SK-N-DZ (cell line): ENCODE results near the gene DUSP1.
A peak's percentile ranks its signal among the peaks of the same experiment; 100 is the strongest.

Experiments used
- DNase-seq: peaks from one replicate; pipeline ENCODE4 v3.0.0-alpha.2; 2015; ENCODE audit warnings: low spot score

DUSP1 gene

GRCh38 chr5:172782169-172783039 is 11.4 kb upstream of the DUSP1 start:
- DNase-seq, result no peak

DNA sequence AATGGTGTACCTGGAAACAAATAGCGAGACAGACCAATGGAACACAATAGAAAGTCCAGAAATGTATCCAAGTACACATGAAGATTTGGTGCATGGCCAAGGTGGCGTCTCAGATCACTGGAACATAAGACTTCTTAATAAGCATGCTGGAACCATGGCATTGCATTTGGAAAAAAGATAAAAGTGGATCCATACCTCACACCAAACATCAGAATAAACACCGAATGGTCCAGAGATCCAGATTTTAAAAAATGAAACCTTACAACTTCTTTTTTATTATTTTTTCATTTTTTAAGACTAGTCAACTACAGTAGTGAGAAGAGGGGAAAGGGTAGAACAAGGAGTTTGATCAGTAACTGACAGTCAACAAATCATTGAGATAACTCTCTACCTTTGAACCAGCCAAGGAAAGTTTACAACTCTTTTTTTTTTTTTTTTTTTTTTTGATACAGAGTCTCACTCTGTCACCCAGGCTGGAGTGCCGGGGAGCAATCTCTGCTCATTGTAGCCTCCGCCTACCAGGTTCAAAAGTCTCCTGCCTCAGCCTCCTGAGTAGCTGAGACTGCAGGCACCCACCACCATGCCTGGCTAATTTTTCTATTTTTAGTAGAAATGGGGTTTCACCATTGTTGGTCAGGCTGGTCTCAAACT is 8.8 kb upstream of the DUSP1 start:
- no peak for DNase-seq

DNA sequence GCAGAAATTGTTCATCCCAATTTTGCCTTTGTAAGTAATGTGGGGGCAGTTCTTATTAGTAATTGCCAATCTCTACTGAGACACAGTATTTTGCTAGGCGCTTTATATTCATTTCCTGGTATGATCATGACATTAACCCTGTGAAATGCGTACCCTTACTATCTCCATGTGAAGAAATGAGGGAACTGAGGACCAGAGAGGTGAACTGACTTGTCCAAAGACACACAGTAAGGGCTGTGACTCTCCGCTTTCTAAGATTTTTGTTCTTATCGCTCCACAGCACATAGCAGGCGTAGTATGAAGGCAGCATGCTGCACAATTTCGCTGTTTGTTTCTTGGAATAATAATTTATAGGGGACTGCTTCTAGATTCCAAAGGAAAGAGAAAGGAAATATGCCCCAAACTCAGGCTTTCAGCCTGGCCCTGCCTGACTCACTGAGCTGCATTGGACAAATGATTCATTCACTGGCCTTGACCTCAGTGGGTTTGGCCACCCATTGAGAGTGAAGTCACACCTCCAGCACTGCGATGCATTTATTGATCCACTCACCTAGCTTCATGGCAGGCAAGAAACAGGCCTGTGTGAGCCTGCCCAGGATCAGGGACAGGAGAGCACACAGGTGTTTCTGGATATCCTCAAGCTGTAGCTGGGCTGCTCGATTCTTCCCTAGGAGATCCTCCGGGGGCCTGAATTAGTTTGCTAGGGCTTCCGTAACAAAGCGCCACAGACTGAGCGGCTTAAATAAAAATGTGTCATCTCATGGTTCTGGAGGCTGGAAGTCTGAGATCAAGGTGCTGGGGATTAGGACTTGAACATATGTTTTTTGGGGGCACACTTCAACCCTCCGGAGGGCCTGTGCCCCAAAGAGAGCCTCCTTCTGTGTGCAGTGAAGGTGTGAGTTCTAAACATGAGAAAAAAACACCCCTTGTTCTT is 7.2 kb upstream of the DUSP1 start:
- no peak for DNase-seq

- DNase-seq, result no peak
Measured at GRCh38 chr5:172776235-172776594, 5.2 kb upstream of the DUSP1 start.

DNA sequence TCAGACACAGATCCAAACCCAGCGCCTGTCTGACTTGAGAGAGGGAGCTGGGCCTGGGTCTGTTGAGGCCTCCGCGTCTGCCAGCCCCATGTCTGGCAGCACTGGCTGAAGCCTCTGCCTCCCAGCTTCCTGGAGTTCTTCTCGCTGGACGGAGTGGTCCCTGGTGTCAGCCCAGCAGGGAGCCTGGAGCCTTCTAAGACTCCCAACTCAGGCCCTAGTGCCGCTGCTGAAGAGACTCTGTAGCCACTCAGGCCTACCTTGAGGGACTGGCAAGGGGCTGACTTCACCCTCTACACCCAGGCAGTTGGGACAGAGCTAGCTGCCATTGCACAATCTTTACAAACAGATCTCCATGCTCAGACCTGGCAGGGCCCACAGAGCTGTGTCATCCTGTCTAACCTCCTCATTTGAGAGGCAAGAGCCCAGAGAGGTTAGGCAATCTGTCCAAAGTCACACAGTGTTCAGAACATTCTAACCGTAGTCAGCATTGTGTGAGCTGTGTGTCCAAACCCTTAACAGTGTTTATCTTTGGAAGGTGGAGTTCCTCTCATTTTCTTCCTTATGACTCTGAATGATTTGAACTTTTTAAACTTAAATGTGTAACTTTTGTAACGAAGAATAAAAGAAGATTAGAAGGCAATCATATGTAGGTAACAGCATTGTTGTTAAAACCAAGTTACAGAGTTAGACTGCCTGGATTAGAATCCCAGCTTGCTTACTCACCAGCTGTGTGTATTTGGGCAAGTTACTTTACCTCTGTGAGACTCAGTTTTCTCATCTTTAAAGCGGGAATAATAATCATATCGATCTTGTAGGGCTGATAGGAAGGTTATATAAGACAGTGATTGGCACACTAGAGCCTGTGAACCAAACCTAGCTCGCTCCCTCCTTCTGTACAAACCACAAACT is 4.6 kb upstream of the DUSP1 start:
- no peak for DNase-seq

GRCh38 chr5:172774561-172775315 is 3.7 kb upstream of the DUSP1 start:
- DNase-seq, result no peak

DNA sequence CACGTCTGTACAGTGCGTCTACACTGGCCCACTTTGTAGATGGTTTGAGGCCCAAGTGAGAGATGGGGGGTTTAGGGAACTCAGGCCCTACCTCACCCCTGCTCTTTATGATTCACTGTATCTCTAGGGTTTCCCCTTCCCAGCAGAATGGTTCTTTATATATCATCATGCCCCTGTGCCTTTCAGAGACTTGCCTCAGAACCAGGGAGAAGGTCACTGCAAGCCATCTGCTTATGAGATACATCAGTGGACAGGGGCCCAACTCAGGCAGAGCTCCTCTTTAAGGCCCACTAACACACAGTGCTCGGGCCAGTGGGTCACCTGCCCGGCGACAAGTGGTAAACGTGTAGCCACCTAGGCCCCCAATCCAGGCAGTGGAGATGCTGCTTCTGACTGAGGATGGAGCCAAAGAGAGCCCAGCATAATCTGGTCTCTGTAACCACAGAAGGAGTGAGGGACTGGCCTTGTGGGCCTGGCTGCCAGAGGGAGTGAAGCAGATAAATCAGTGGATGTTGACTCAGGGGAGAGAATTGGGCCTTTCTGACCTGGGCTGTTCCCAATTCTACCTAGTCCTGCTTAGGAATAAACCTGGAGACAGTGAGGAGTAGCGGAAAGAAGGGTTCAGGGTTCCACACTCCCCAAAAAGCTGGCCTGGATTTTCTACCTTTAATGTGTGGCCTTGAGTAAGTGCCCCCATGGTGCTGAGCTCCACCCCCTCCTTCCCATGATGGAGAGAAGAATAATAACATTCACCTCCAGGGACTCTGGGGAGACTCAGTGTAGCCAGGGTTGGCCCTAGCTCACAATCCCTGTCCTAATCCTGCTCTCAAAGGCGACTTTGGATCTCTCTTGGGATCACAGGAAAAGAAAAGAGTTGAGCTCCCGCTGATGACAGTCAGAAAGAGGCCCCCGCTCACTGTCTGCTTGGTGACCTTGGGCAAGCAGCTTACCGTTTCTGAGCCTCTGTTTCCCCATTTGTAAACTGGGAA is 2.8 kb upstream of the DUSP1 start:
- no peak for DNase-seq

- DNase-seq, result peak; percentile 80
Measured at GRCh38 chr5:172772112-172772906, 1.3 kb upstream of the DUSP1 start.

- peak; percentile 65 for DNase-seq
Measured at GRCh38 chr5:172771439-172772111, 580 bp upstream of the DUSP1 start.

DNA sequence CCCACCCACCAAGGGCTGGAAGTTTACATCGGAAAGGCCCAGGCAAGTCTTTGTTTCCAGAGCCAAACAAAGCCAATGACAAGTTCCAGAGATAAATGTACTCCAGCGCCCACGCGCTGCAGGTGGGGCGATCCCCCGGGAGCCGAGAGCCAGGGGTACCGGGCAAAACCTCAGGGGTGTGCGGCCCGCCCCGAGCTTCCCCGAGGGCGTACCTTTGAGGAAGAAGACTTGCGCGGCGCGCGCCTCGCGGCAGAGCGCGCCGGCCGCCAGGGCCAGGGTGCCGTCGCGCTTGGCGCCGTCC is 671 bp downstream of the DUSP1 start:
- DNase-seq, result peak; percentile 30

DNA sequence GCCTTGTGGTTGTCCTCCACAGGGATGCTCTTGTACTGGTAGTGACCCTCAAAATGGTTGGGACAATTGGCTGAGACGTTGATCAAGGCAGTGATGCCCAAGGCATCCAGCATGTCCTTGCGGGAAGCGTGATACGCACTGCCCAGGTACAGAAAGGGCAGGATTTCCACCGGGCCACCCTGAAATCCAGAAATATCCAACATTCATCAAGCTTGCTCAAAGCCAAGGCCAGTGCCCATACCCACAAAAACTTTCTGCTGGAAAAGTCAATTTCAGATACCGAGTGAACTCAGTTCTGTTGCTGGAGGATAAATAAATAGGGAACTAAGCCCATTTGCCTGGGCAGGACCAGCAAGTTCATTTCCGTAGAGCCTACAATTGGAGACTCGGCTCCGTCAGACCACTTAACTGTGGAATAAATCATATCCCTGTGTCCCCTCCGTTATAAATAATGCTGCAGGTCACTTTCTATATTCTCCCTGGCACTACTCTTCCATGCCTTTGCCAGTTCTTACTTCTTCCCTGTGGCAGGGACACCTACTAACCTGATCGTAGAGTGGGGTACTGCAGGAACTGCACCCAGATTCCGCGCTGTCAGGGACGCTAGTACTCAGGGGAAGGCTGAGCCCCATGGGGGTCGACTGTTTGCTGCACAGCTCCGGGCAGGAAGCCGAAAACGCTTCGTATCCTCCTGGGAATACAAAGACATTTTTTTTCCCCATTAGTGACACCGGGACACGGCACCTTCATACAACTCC is 1.2 kb downstream of the DUSP1 start:
- DNase-seq, result no peak

GRCh38 chr5:172769342-172769615 is 1.7 kb downstream of the DUSP1 start:
- no peak for DNase-seq

DNA sequence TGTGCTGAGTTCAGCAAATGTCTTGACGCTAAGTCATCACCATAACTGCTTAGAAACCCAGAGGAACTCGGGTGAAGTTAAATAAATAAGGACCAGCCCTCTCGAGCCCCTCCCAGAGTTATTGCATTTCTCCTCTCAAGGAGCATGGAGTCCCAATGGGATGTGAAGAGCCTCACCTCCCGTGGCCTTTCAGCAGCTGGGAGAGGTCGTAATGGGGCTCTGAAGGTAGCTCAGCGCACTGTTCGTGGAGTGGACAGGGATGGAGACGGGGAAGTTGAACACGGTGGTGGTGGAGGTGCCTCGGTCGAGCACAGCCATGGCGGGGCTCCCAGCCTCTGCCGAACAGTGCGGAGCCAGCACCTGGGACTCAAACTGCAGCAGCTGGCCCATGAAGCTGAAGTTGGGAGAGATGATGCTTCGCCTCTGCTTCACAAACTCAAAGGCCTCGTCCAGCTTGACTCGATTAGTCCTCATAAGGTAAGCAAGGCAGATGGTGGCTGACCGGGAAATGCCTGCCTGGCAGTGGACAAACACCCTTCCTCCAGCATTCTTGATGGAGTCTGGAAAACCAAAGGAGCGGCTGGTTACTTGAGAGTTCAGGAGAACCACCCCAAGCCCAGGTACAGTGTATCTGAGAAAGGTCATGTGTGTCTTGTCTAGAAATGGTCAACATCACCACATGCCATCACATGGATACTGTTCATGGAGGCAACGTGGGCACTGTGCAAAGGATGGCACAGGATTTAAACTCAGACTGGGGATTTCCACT is 2.2 kb downstream of the DUSP1 start:
- no peak for DNase-seq

DNA sequence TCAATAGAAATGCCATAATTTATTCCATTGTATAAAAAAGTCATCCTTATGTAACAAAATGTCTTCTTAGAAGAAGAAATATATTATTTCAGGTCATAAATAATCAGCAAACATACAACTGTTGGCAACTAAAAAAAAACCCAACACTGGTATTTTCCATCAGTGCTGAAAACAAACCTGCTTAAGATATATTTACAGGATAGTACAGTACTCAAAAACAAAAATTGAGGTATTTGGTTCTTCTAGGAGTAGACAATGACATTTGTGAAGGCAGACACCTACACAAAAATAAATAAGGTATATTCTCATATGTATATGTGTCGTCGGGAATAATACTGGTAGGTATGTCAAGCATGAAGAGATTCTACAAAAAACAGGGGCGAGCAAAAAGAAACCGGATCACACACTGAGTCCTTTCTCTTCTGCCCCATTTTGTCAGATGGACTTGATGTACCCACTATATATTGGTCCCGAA is 2.9 kb downstream of the DUSP1 start:
- no peak for DNase-seq

DNA sequence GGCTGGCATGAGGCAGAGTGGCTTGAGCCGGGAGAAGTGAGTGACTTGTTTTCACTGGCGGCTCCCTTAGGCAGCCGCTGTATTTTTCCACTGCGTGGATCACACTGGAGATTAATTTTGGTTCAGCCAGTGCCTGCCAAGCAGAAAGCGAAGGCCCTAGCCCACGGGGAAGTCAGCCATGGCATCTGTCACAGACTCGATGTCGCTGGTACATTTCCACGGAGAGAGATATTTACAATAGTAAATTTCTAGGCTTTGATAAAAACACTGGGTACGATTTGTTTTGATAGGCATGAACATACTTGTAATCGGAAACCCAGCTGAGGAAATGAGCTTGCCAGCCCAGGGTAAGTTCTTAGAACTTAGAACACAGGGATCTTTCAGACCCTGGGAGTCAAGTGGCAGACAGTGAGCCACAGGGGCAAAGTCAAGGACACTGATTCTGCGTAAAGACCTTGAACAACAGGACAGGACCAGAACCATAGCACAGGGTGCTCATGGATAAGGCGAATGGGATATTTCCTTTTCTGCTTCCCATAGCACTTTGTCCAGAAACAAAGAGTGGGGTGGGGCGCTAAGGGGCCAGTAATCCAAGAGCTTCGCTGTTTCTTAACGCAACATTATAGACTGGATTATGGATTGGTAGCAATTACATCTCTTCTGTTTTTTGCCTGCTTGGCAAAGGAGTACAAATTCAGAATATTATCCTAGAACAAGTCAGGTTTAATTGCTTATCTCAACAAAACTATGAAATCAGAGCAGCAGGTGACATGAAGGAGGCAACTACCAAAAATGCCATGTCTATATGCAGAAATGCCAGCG is 4.5 kb downstream of the DUSP1 start:
- DNase-seq, result no peak
